Neural progenitor cell (in vitro differentiated cells): ENCODE results near the gene TSHZ2.

ENCODE experiments used
- CTCF ChIP-seq: fragments of 200-600 bp; sonication (generic); IDR thresholded peaks from 2 replicates; pipeline ENCODE4 v1.5.1; 2017; ENCODE audit warnings: antibody characterized with exemption, mild to moderate bottlenecking
- EZH2phosphoT487 ChIP-seq: fragments of 200-600 bp; sonication (generic); IDR thresholded peaks from 2 replicates; pipeline ENCODE4 v1.6.1; 2017; ENCODE audit warnings: antibody characterized with exemption

GRCh38 chr20:52992632-52993031, 20.5 kb downstream of the TSHZ2 start:
- no peak for TF ChIP-seq CTCF
- TF ChIP-seq EZH2phosphoT487 = no peak
